A549 (cell line): Measurements from ENCODE around the gene ADARB2.

Source experiments
- CHD2 ChIP-seq: fragments of 150-350 bp; IDR thresholded peaks from 2 replicates; pipeline ENCODE4 v1.6.1; 2014; ENCODE audit warnings: low read length; ENCODE audit not compliant: partially characterized antibody
- GATA3 ChIP-seq: IDR thresholded peaks from 2 replicates; pipeline ENCODE4 v1.6.1; 2012; ENCODE audit warnings: borderline replicate concordance
- JUNB ChIP-seq: fragments of >200 bp; sonication (Bioruptor Twin); formaldehyde crosslinking; IDR thresholded peaks from 2 replicates; pipeline ENCODE4 v1.6.1; 2016
- MAFK ChIP-seq: fragments of 450-650 bp; IDR thresholded peaks from 2 replicates; pipeline ENCODE4 v1.6.1; 2014; ENCODE audit not compliant: partially characterized antibody
- RFX5 ChIP-seq: fragments of 450-650 bp; IDR thresholded peaks from 2 replicates; pipeline ENCODE4 v1.7.1; 2014; ENCODE audit warnings: antibody characterized with exemption, mild to moderate bottlenecking, moderate library complexity
- ZFP36 ChIP-seq: fragments of 450-650 bp; IDR thresholded peaks from 2 replicates; pipeline ENCODE4 v1.6.1; 2014; ENCODE audit warnings: borderline replicate concordance; ENCODE audit not compliant: partially characterized antibody
- TF ChIP-seq, protein P1 (sequence below): fragments of >200 bp; sonication (Bioruptor Twin); formaldehyde crosslinking; IDR thresholded peaks from 3 replicates; pipeline ENCODE4 v1.5.1; 2016

DNA sequence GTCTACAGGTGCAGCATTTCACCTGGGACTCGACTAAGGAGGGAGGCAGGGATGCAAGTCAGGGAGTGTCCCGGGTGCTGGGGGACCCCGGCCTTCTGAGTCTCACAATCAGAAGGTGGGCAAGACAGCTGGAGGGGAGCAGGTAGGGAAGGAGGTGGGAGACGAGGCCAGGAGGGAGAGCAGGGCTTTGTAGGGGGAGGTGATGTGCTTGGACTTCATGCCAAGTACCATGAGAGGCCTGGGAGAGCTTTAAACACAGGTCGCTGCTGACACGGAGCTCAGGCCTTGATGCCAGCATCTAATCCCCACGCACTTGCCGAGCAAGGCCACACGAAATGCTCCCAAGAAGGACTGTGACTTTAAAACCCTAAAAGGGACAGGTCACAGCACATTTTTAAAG, 244.7 kb downstream of the ADARB2 start:
- TF ChIP-seq, protein P1, sequence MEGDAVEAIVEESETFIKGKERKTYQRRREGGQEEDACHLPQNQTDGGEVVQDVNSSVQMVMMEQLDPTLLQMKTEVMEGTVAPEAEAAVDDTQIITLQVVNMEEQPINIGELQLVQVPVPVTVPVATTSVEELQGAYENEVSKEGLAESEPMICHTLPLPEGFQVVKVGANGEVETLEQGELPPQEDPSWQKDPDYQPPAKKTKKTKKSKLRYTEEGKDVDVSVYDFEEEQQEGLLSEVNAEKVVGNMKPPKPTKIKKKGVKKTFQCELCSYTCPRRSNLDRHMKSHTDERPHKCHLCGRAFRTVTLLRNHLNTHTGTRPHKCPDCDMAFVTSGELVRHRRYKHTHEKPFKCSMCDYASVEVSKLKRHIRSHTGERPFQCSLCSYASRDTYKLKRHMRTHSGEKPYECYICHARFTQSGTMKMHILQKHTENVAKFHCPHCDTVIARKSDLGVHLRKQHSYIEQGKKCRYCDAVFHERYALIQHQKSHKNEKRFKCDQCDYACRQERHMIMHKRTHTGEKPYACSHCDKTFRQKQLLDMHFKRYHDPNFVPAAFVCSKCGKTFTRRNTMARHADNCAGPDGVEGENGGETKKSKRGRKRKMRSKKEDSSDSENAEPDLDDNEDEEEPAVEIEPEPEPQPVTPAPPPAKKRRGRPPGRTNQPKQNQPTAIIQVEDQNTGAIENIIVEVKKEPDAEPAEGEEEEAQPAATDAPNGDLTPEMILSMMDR: no peak
- TF ChIP-seq JUNB (no peak), RFX5 (no peak), MAFK (no peak), CHD2 (no peak), GATA3 (no peak), ZFP36 (no peak)
